Prostate gland (tissue), 2 donors: Measurements from ENCODE around the gene SLC22A1.

Source experiments
- CTCF ChIP-seq, 4 experiments: fragments of 200-600 bp in 2 of 4; fragments of 450-650 bp in 2 of 4; sonication (generic) in 2 of 4; IDR thresholded peaks; 1 replicate in 3 of 4; 2 replicates in 1 of 4; pipeline ENCODE4 v1.5.1; 2016 to 2019; ENCODE audit warnings: antibody characterized with exemption in 4 of 4, mild to moderate bottlenecking in 2 of 4, moderate library complexity in 2 of 4
- POLR2A ChIP-seq: fragments of 450-650 bp; IDR thresholded peaks from one replicate; pipeline ENCODE4 v1.6.1; 2016; ENCODE audit warnings: antibody characterized with exemption, mild to moderate bottlenecking

DNA sequence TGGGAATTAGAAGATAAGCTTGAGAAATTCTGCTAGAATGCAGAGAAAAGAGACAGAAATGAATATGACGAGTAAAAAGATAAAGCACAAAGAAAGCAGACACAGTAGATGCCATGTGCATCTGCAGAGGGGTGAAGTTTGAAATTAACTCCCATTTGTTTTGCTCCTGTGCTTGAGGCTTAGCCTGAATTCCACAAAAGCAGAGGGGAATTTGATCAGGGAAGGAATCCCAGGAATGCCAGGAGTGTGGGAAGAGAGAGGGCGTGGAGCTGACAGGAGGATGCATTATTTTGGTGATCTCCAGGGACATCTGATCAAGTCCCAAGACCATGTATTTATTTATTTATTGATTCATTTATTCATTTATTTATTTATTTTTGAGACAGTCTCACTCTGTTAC is 55.6 kb downstream of the SLC22A1 start:
- no peak for TF ChIP-seq POLR2A
- no peak for TF ChIP-seq CTCF (IDR thresholded peaks at IDR 0.05)
